HG02938 (cell line): ENCODE data around the gene ICAM1.

ENCODE experiments used
- ATAC-seq: cut with Tn5 transposase; IDR thresholded peaks from one replicate; pipeline ENCODE4 v1.9.1; 2021; ENCODE audit warnings: mild to moderate bottlenecking, moderate library complexity; ENCODE audit not compliant: unreplicated experiment

The ICAM1 gene

DNA sequence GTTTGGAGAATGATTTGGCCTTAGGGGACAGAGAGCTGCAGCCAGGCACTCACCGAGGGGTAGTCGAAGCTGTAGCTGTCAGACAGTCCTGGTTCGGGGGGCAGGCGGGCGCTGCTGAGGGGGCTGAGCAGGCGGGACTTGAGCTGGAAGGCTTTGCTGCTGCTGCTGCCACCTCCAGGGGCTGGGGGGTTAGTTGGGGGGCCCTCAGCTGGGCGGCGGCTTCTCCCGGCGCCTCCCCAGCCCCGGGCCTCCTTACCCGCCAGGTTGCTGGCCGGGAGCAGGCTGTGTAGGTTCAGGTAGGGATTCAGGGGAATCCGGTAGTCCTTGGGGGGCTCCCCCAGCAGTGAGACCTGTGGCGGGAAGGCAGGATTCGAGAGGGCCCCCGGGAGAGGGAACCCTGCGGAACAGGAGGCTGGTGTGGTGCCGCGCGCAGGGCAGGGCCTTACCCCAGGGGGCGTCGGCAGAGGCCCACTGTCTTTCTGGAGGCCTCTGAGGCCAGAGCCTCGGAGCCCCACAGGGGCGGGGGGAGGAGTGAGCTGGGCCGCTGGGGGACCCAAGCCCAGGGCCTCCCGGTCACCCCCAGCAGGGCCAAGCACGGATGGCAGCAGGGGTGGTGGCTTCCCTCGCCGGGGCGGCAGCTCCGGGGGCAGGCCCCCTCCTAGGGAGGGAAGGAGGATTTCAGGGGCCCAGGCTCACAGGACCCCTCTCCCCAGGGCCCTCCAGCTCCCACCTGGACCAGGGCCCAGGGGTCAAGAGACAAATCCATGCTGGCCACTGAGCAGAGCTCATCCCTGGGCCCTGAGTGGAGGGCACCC, 49.9 kb downstream of the ICAM1 start:
- no peak for ATAC-seq

- ATAC-seq: no peak
These were observed 50.5 kb downstream of the ICAM1 start for GRCh38 chr19:10321417-10321797.

- ATAC-seq: no peak
These were observed 51.2 kb downstream of the ICAM1 start for GRCh38 chr19:10321874-10322835.

DNA sequence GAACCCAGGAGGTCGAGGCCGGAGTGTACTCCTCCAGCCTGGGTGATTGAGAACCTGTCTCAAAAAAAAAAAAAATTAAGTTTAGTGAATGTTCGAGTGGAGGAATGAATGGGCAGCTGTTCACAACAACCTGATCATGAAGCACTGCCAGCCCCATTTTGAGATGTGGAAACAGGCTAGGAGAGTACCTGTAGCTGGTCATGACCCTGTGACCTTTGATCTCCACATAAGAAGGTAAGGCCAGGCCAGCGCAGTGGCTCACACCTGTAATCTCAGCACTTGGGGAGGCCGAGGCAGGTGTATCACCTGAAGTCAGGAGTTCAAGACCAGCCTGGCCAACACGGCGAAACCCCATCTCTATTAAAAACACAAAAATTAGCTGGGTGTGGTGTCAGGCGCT, 54.8 kb downstream of the ICAM1 start:
- ATAC-seq: no peak

- ATAC-seq: no peak
These were observed 56.9 kb downstream of the ICAM1 start for GRCh38 chr19:10327793-10328192.

GRCh38 chr19:10328558-10329429, 57.9 kb downstream of the ICAM1 start:
- no peak for ATAC-seq

- ATAC-seq: no peak
These were observed 58.6 kb downstream of the ICAM1 start for GRCh38 chr19:10329555-10329954.

DNA sequence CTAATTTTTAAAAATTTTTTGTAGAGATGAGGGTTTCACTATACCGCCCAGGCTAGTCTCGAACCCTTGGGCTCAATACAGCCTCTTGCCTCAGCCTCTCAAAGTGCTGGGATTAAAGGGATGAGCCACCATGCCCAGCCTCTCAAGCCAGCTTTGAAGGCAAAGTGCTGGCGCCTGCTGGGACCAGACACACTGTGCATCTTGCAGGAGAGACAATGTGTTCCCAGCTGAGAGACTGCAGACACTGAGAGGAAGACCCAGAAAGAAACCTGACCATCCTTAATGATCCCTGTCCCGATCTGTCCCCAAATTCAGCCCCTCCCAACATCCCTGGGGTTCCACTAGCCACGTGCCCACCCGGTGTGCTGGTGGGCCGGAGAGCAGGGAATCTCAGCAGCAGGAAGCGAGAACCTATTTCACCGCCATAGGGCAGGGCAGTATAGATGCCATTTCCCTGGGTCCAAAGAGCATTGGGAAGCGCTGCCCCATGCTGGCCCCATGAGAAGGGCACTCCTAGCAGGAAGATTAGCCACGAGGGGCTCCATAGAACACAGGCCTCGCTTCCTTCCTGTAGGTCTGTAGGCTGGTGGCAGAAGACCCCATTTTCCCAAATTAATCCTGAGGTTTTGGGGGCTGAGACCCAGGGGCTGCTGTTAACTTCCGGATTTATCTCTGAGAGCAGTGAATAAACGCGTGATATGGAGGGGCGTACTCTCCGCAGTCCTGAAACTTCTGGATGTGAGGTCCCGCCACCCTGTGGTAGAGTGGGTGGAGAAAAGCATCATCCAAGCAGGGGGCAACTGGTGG, 61.4 kb downstream of the ICAM1 start:
- ATAC-seq: no peak

DNA sequence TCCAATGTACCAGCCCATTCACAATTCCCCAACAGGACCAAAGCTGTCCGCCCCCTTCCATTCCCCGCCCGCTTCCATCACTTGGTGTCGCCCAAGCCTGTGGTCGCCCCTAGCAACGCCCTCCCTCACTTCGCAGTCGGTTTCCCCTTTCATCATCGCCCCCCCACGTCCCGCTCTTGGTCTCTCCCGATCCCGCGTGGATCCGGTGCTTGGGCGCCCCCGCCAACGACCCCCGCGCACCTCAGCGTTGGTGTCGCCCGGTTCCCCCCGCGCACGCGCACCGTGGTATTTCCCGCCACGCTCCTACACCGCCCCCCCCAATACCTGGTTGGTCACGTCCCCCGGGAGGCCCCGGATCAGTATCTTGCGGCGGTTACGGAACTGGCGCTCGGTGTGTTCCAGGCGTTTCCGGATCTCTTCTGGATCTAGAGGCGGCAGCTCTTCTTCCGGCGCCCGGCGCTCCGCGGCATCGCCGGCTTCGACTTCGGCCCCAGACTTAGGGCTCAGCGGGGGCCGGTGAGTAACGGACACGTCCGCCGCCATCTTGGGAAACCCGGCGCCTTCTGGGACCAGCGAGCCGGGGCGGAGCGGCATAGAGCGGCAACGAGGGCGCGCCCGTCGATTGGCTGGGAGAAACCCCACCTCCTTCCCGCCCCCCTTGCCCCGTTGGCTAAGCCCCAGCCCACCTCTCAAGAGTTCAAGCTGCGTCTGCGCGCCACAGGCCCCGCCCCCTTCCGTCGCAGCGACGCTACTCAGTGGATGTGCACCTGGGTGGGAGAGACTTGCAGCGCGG, 62.2 kb downstream of the ICAM1 start, which contains the start of gene RAVER1:
TSS of gene RAVER1 (minus strand) at position 565 of the 793 bp plus-strand sequence. CDS start at position 543, 22 bp downstream.
- peak; percentile 74 for ATAC-seq

DNA sequence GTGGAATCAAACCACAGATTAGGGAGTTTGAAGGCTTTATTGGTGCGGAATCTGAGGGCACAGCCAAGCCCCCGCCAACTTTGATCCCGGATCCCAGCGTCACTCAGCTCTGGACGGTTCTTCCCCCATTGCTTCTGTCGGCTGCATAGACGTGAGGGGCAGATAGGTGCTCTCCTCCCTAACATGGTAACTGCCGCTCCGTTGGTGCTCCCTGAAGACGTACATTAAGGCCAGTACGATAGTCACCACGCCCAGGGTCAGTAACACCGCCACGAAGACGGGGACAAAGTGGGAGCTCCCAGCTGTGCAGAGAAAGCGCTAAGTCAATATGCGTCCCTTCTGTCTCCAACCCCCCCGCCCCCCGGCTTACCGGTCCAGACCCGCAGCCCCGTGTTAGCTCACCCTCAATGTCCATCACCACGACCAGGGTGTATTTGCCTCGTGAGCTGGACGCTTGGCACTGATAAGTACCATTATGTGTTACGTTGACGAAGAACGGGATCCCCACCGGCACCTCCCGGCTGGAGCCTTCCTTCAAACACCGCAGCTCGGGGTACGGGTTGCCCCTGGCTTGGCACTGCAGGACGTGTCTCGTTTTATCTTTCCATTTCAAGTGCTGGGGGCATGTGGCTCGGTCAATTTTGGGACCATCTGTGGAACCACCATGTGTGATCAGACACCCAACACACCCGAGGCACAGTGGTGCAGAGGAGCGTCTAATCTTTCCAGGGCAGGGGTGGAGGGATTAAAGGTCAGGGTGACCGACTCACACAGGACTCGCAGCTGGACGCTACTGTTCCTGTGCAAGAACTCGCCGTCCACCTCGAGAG, 63.1 kb downstream of the ICAM1 start:
- ATAC-seq: peak; percentile 20

GRCh38 chr19:10334588-10335351, 63.9 kb downstream of the ICAM1 start:
- no peak for ATAC-seq

DNA sequence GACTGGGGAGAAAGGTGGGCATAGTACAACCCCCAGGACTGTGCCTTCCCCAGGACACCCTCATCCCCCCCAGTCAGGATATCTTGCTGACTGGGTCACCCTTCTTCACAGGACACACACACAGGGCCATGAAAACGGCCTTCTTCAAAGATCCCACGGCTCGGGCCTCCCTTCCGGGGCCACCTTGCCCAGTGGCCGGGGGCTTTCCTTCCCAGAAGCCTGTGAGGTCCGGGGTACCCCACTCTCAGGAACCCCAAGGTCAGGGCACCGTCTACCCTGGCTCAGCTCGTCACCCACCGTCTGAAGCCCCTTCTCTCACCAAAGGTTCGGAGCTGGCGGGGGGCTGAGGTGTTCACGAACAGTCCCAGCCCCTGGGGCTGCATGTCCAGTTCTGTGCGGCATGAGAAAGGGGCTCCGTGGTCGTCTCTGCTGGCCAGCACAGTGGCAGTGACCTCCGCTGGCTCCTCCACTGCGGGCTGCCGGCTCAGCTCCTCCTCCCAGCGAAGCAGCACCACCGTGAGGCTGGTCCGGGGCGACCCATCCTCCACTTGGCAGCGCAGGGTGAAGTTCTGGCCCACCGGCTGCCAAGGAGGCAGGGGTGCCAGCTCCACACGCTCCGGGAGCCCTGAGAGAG, 64.5 kb downstream of the ICAM1 start:
- no peak for ATAC-seq
